Amygdala (tissue), 56 donors: Measurements from ENCODE around the gene STUB1.

Experiments used
- DNase-seq, 56 donors: peaks; one replicate each; lab custom pipeline; 2025; lab: John Stamatoyannopoulos, UW

The STUB1 gene

GRCh38 chr16:676913-677312 lies 3.3 kb upstream of the STUB1 start:
- no peak for DNase-seq

- no peak for DNase-seq
These were observed 2.7 kb upstream of the STUB1 start for GRCh38 chr16:677316-678190.

GRCh38 chr16:678209-678857 lies 1.9 kb upstream of the STUB1 start:
- no peak for DNase-seq

DNA sequence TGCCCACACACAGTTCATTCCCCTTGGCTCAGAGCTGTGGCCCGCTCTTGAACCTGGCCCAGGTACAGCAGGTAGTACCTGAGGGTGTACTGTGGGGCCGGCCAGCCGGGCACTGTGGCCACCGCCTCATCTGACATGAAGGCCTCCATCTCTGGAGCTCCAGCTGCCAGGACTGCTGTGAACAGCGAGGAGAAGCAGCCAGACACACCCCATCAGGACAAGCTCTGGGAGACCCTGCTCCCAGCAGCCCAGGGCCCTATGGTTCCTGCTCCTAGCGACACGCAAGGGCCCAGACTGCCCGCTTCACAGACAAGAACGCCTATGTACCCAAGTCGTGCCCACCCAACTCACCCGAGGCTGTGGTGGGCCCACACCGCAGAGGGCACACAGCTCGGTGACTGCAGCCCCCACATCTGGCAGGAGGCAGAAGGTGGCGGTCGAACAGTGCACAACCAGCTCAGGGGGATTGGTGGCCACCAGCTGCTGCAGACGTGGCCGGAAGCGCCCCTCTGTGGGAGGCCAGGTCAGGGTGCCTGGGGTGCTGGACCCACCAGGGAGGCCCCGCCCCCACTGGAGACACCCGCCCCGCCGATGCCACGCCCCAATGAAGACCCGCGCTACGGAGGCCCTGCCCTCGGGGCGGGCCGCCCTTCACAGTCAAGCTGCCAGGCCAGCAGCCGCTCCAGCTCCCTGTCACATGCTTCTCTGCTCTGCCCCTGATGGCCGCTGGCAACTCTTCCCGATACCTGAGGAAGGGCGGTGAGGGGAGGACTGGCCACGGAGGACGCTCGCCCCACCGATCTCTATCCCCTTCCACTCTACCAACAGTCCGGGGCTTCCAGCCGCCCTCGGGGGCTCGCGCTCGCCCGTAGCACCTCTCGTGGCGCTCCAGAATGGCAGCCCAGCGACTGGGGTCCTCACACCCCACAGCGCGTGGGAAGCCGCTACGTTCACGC lies 1.1 kb upstream of the STUB1 start:
- DNase-seq: peak in 31 of 56 donors; percentile 8 to 80 (median 61)

- DNase-seq: no peak
These were observed 375 bp downstream of the STUB1 start for GRCh38 chr16:680625-680945.

DNA sequence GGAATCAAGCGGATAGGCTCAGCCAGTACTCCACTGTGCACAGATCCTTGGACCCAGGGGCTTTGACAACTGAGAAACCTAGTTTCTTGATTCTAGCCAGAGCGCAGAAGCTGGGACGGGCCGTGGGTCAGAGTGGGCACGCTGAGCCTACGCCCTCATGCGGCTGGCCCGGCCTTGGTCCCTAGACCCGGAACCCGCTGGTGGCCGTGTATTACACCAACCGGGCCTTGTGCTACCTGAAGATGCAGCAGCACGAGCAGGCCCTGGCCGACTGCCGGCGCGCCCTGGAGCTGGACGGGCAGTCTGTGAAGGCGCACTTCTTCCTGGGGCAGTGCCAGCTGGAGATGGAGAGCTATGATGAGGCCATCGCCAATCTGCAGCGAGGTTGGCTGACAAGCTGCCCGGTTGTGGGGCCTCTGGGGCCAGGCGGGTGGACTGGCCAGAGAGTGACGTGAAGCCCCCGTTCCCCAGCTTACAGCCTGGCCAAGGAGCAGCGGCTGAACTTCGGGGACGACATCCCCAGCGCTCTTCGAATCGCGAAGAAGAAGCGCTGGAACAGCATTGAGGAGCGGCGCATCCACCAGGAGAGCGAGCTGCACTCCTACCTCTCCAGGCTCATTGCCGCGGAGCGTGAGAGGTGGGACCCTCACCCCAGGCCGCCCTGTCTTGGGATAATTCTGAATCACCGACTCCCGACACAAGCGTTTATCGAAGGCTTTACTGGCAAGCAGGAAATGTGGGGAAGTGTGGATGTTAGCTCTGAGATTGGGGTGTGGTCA lies 946 bp downstream of the STUB1 start:
- DNase-seq: peak in 2 of 56 donors; percentile 8 to 18

GRCh38 chr16:681746-682427 lies 1.7 kb downstream of the STUB1 start:
- peak in 1 of 56 donors; percentile 22 for DNase-seq

GRCh38 chr16:682493-683395 lies 2.5 kb downstream of the STUB1 start:
- no peak for DNase-seq

DNA sequence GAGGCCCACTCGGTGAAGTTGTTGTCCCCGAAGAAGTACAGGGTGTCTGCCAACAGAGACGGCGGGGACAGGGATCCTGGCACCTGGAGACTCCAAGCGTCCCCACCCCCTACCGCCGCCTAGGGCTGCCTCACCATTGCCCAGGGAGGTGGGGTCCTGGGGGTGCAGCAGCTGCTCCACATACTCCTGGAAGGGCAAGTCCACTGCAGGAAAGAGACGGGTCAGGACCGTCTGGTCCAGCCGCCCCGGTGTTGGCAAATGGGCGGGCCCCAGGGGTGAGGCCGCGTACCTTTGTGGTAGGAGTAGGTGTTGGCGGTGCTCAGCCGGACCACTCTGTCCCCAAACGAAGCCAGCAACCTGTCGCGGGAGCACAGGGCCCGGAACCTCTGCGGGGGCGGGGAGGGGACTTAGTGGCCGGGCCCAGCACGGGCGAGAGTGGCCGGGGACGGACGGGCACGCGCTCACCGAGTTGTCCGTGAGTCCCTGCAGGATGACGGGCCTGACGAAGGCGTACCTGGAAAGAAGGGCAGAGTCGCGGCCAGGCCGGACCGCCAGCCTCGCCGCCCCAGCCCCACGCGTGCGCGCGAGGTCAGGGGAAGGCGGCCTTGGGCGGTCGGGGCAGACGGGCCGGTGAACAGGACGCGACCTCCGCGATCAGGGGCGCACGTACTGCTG lies 3.3 kb downstream of the STUB1 start:
- peak in 1 of 56 donors; percentile 48 for DNase-seq

DNA sequence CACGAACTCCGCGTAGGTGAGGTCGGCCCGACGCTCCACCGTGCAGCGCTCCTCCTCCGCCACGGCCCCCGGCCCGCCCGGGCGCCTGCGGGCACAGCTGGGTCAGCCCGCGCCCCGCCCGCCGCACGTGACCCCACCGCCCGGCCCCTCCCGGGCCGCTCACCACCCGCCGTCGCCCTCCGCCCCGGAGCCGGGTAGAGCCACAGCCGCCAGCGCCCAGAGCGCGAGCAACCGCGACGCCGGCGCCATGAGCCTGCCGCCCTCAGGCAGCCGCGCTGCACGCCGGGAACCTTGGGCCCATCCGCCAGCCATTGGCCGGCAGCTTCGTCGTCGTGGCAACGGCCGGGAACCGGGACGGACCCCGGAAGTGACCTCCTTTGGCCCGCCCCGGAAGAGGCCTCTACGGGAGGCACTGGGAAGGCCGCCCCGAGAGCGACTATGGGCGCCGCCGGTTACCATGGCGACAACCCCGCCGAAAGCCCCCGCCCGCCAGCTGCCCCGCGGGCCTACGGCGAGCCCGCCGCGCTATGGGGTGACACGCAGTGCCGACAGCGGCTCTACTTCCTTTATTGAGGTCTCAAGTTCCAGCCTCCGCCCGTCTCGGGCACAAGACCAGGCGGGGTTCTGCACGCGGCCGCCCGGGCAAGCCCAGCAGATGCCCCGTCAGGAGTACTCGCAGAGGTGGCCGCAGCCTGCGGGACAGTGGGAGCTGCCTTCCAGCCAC lies 4.0 kb downstream of the STUB1 start, which contains the start of gene JMJD8:
JMJD8 (minus strand) TSS at position 264 of the 724 bp plus-strand sequence; CDS start at position 249, 15 bp downstream.
- DNase-seq: peak; percentile 69 to 98 (median 92)

- DNase-seq: peak in 1 of 56 donors; percentile 41
These were observed 4.9 kb downstream of the STUB1 start for GRCh38 chr16:684961-685696.

DNA sequence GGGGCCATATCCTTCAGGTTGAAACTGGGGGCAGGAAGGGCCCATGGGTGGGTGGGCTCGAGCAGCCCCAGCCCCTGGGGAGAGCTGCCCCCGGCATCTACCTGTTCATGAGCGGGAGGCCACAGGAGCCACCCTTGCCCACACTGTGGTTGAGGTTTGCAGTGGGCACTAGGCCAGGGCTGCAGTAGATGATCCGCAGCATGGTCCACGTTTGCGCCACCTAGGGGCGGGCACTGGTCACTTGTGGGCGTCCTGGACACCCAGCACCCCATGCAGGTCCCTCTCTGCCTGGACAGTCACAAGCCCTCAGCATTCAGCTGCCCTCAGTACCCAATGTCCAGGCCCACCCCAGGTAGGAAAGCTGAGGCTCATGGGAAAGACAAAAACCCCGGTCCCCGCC lies 5.8 kb downstream of the STUB1 start:
- DNase-seq: peak in 2 of 56 donors; percentile 13 to 24

- no peak for DNase-seq
These were observed 6.5 kb downstream of the STUB1 start for GRCh38 chr16:686459-687260.

DNA sequence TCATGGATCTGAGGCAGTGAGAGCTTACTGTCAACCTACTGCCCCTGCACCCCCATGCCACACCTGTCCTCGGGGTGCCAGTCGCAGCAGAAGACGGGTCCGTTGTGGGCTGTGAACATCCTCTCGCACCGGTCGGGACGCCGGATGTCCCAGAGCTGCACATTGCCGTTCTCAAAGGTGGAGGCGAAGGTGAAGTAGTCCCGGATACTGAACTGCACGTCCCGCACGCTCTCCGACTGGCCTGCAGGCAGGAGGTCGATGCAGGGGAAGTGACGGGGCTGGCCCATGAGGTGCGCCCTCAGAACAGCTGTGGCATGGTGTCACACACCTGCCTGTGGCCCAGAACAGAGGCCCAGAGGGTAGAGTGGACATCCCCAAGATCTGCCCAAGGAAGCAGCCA lies 7.3 kb downstream of the STUB1 start:
- DNase-seq: no peak

DNA sequence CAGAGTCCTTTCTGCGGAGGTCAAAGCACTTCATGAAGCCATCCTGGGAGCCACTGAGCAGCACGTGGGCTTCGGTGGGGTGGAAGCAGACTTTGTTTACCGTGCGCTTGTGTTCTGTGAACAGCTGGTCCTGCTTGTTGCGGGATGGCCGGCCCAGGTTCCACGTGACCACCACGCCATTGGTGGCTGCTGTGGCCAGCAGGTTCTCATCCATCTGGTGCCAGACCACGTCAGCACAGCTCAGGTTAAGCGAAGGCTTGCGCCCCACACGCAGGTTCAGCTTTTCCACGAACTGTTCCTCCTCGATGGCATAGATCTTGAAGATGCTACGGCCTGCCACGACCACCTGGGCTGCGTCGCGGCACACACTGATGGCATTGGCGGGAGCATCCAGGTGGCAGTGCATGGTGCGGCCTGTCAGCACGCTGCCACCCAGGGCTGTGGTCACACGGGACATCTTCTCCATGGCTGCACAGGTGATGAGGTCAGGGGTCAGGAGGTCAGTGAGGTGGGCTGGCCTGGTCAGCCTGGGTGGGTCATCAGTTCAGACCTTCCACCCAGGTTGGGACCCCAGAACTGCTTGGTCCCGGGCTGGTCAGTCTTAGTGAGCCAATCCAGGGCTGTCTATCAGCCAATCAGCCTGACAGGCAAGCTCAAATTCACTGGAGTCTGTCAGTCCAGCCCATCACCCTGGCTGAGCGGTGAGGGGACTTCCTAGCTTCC lies 9.1 kb downstream of the STUB1 start:
- no peak for DNase-seq
